Activated CD8-positive, alpha-beta T cell treated with anti-CD3 and anti-CD28 coated beads, Interleukin-2, amount 10 ng/mL, durations not matched to agents 7 days and 5 days (primary cell): Measurements from ENCODE around the gene ADGRL3. TPM values are rescaled to one million over a fixed set of nuclear protein-coding genes. Genes with fewer than 3 reads are reported as not detected.

Experiments used
- ATAC-seq: fragments of 150-1000 bp; cut with Tn5 transposase; one replicate; pipeline ENCODE4 v1.10.0; 2021; ENCODE audit warnings: moderate library complexity
- CTCF ChIA-PET: fragments of 350-600 bp; sonication (Branson Sonifier 250); formaldehyde crosslinking; loops from one replicate; lab custom pipeline; 2021; ENCODE audit warnings: antibody characterized with exemption; lab: Charles Lee
- POLR2A ChIA-PET: fragments of 350-600 bp; sonication (Branson Sonifier 250); formaldehyde crosslinking; loops from one replicate; lab custom pipeline; 2021; ENCODE audit warnings: antibody characterized with exemption; lab: Charles Lee
- DNase-seq: peaks from one replicate; pipeline ENCODE4 v3.0.0-alpha.2; 2020
- H3K27ac Mint-ChIP-seq: one replicate; pipeline ENCODE4 v1.8.0; 2021; ENCODE audit warnings: mild to moderate bottlenecking, mixed read lengths
- H3K27me3 Mint-ChIP-seq: one replicate; pipeline ENCODE4 v1.8.0; 2021; ENCODE audit warnings: low read depth, mixed read lengths
- H3K36me3 Mint-ChIP-seq: one replicate; pipeline ENCODE4 v1.8.0; 2021; ENCODE audit warnings: low read depth, mixed read lengths
- H3K4me1 Mint-ChIP-seq: one replicate; pipeline ENCODE4 v1.8.0; 2021; ENCODE audit warnings: low read depth, mixed read lengths
- H3K4me3 Mint-ChIP-seq: one replicate; pipeline ENCODE4 v1.8.0; 2021; ENCODE audit warnings: mild to moderate bottlenecking, mixed read lengths
- H3K9me3 Mint-ChIP-seq: one replicate; pipeline ENCODE4 v1.8.0; 2022; ENCODE audit warnings: mixed read lengths; ENCODE audit not compliant: insufficient read depth
- total RNA-seq, 2 experiments: library from RNA; stranded (reverse); gene quantifications; one replicate each; pipeline ENCODE4 v1.2.3, GENCODE V29; 2021

ADGRL3 gene
- total RNA-seq, 2 experiments from 2014 or later = not detected

DNA sequence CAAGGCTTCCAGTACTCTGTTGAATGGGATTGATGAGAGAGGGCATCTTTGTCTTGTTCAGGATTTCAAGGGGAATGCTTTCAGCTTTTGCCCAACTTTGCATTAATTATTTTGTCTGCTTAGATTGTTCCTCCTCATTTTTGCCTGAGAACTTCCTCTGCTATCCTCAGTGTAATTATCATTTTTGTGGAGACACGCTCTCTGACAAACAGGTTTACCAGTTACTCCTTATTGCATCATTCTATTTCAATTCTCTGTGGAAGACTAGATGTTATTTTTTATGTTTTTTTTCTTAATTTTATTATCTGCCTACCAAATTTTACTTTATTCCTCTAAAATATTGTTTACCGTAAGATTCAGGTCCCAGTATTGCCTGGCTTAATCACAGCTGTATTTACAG, 349.2 kb downstream of the ADGRL3 start:
- Mint-ChIP-seq H3K9me3 (no peaks in the 10 kb centered on the region), H3K4me1 (no peaks in the 10 kb centered on the region), H3K27me3 (no peaks in the 10 kb centered on the region), H3K27ac (no peak overlapping the region), H3K36me3 (no peaks in the 10 kb centered on the region), H3K4me3 (no peak overlapping the region)
- ChIA-PET CTCF (no interaction called here), POLR2A (no interaction called here)
- no peak for ATAC-seq
- DNase-seq = no peak

GRCh38 chr4:61553557-61554125, 353.5 kb downstream of the ADGRL3 start:
- ATAC-seq = no peak
- no peaks in the 10 kb centered on the region for H3K9me3 Mint-ChIP-seq

GRCh38 chr4:61555789-61556188, 355.7 kb downstream of the ADGRL3 start:
- CTCF ChIA-PET = no interaction called here
- no peak overlapping the region for H3K27ac Mint-ChIP-seq
- no peaks in the 10 kb centered on the region for H3K27me3 Mint-ChIP-seq
- no peak for ATAC-seq
- POLR2A ChIA-PET = no interaction called here
- H3K36me3 Mint-ChIP-seq = no peaks in the 10 kb centered on the region
- no peak for DNase-seq
- H3K9me3 Mint-ChIP-seq = no peaks in the 10 kb centered on the region
- H3K4me1 Mint-ChIP-seq = no peaks in the 10 kb centered on the region
- no peak overlapping the region for H3K4me3 Mint-ChIP-seq

More at GRCh38 chr4:61553557-61554125, 353.5 kb downstream of the ADGRL3 start:
- Mint-ChIP-seq H3K4me1 (no peaks in the 10 kb centered on the region), H3K27ac (no peak overlapping the region), H3K27me3 (no peaks in the 10 kb centered on the region), H3K36me3 (no peaks in the 10 kb centered on the region), H3K4me3 (no peak overlapping the region)
- ChIA-PET CTCF (no interaction called here), POLR2A (interaction anchor here (0.6 kb wide), 1 partner anchor 47 kb away, joined by 3 read pairs; no protein-coding TSS in a partner anchor)
- no peak for DNase-seq

DNA sequence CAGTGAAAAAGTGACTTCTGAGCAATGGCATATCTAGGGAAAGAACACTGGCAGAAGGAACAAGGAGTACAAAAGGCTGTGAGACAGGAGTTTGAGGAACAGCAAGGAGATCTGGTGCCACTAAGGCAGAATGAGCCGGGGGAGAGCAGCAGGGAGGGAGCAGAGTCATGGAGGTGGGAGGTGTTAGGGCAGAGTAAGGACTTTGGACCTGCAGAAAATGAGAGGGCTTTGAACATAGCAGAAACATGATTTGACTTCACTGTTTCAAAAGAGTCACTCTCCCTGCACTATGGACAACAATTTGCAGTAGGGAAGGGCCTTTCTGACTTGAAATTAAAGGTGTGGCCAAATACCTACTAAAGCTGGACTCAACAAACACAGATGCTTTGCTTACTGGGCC, 356.2 kb downstream of the ADGRL3 start:
- Mint-ChIP-seq H3K27me3 (no peaks in the 10 kb centered on the region), H3K9me3 (no peaks in the 10 kb centered on the region), H3K27ac (no peak overlapping the region), H3K4me3 (no peak overlapping the region), H3K4me1 (no peaks in the 10 kb centered on the region), H3K36me3 (no peaks in the 10 kb centered on the region)
- ChIA-PET POLR2A (no interaction called here), CTCF (no interaction called here)
- no peak for DNase-seq
- no peak for ATAC-seq

- no peaks in the 10 kb centered on the region for H3K4me1 Mint-ChIP-seq
- H3K27ac Mint-ChIP-seq = no peak overlapping the region
- no peaks in the 10 kb centered on the region for H3K36me3 Mint-ChIP-seq
- DNase-seq = no peak
- POLR2A ChIA-PET = no interaction called here
- H3K4me3 Mint-ChIP-seq = no peak overlapping the region
- H3K27me3 Mint-ChIP-seq = no peaks in the 10 kb centered on the region
- no peak for ATAC-seq
- H3K9me3 Mint-ChIP-seq = no peaks in the 10 kb centered on the region
- CTCF ChIA-PET = no interaction called here
Measured at GRCh38 chr4:61559396-61559795, 359.3 kb downstream of the ADGRL3 start.

GRCh38 chr4:61561028-61561427, 360.9 kb downstream of the ADGRL3 start:
- CTCF ChIA-PET = no interaction called here
- ATAC-seq = no peak
- POLR2A ChIA-PET = no interaction called here
- Mint-ChIP-seq H3K27ac (no peak overlapping the region), H3K4me1 (no peaks in the 10 kb centered on the region), H3K4me3 (no peak overlapping the region), H3K27me3 (no peaks in the 10 kb centered on the region), H3K36me3 (no peaks in the 10 kb centered on the region), H3K9me3 (peaks cover 5% of the 10 kb centered on the region)
- no peak for DNase-seq

DNA sequence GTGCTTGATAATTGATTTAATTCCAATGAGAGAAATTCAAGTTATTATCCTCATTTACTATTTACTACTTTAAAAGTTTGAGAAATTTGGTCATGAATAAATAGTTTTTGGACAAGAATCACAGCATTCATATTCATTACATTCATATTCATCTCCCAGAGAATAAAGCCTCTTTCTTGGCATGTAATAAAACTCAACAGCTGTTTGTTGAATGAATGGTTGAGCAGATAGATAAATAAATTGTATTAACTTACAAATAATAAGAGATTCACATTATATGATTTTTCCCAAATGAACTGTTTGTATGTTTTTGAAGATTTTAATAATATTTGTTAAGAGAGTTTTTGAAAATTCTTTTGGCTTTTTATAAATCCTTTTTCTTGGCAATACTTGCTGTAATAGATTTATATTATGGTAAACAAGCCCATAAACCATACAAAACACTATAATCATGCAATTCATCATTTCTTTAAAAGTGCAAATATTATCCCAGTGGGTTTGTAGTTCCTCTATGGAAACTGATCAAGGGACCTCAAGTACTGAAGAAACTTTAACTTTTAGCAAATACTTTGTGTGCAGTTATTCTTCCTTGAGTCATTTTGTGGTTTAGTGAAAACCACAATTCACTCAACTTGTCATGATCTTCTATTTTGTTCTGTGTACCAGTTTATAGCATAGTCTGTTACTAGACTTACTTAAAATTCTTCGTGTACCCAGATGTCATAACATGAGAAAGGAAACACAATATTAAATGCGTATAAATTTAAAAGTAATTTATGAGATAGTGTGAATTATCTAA, 371.8 kb downstream of the ADGRL3 start:
- H3K36me3 Mint-ChIP-seq = no peaks in the 10 kb centered on the region
- no peak overlapping the region for H3K4me3 Mint-ChIP-seq
- H3K27me3 Mint-ChIP-seq = no peaks in the 10 kb centered on the region
- ATAC-seq = no peak
- ChIA-PET POLR2A (no interaction called here), CTCF (no interaction called here)
- no peak overlapping the region for H3K27ac Mint-ChIP-seq
- H3K9me3 Mint-ChIP-seq = peaks cover 4% of the 10 kb centered on the region
- no peak for DNase-seq
- H3K4me1 Mint-ChIP-seq = no peaks in the 10 kb centered on the region

DNA sequence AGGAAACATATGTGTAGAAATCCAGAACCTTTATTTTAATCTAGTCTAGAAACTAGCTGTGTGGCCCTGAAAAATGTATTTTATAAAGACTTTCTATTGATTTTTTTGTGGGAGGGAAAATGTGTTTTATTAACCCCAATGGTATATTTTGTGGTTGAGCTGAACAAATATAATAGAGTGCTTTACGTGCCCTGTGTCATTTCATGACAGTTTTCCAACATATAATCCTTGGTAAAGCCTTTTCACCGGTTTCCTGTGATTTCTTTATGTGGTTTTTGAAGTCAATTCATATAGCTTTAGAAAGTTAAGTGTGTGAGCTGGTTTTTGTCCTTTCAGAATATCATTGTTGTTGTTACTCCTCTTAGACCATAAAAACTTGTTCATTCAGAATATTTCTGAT, 375.7 kb downstream of the ADGRL3 start:
- Mint-ChIP-seq H3K27me3 (no peaks in the 10 kb centered on the region), H3K9me3 (no peaks in the 10 kb centered on the region), H3K36me3 (no peaks in the 10 kb centered on the region), H3K4me3 (no peak overlapping the region), H3K27ac (no peak overlapping the region), H3K4me1 (no peaks in the 10 kb centered on the region)
- CTCF ChIA-PET = no interaction called here
- DNase-seq (no peak), ATAC-seq (no peak)
- POLR2A ChIA-PET = no interaction called here

DNA sequence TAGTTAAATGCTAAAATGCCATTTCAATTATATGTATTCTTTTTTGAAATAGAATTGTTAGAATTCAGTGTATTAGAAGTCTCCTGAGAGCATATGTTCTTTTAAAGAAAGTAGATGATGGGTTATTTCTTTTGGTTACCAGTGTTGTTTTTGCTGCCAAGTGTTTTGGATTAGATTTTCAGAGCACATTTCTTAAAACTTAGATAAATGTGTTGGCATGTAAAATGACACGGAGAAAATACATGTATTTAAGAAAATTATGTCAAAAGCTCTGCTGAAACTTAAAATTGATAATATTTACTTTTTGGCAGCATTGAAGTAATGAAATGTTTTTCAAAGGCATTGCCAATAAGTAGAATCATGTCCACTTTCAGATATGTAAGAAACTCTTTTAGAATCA, 379.7 kb downstream of the ADGRL3 start:
- Mint-ChIP-seq H3K36me3 (no peaks in the 10 kb centered on the region), H3K4me1 (no peaks in the 10 kb centered on the region), H3K27ac (no peak overlapping the region), H3K27me3 (no peaks in the 10 kb centered on the region), H3K9me3 (no peaks in the 10 kb centered on the region), H3K4me3 (no peak overlapping the region)
- CTCF ChIA-PET = no interaction called here
- ATAC-seq = no peak
- POLR2A ChIA-PET = no interaction called here
- no peak for DNase-seq

- POLR2A ChIA-PET = no interaction called here
- no peaks in the 10 kb centered on the region for H3K9me3 Mint-ChIP-seq
- no peak overlapping the region for H3K27ac Mint-ChIP-seq
- no peak for DNase-seq
- H3K27me3 Mint-ChIP-seq = no peaks in the 10 kb centered on the region
- CTCF ChIA-PET = no interaction called here
- H3K36me3 Mint-ChIP-seq = no peaks in the 10 kb centered on the region
- H3K4me3 Mint-ChIP-seq = no peak overlapping the region
- ATAC-seq = no peak
- no peaks in the 10 kb centered on the region for H3K4me1 Mint-ChIP-seq
Measured at GRCh38 chr4:61580721-61581377, 380.7 kb downstream of the ADGRL3 start.

DNA sequence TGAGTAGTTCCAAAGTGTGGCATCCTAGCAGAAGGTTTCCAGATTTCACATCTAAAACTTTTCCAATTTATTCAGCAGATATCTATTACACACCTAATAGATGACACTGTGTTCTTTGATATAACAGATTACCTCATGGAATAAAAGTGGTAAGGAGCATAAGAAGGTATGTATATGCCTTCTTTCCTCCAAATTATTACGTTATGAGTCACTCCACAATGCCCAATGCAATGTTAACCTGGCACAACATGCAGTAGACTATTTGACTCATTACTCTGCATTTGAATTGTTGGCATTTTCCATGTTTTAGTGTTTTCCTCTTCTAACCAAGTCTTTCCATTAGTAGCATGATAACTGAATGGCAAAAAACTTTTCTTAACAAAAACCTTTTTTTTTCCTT, 383.6 kb downstream of the ADGRL3 start:
- H3K27me3 Mint-ChIP-seq = no peaks in the 10 kb centered on the region
- H3K4me3 Mint-ChIP-seq = no peak overlapping the region
- no peaks in the 10 kb centered on the region for H3K4me1 Mint-ChIP-seq
- DNase-seq (no peak), ATAC-seq (no peak)
- H3K9me3 Mint-ChIP-seq = no peaks in the 10 kb centered on the region
- POLR2A ChIA-PET = no interaction called here
- H3K36me3 Mint-ChIP-seq = no peaks in the 10 kb centered on the region
- H3K27ac Mint-ChIP-seq = no peak overlapping the region
- CTCF ChIA-PET = no interaction called here

GRCh38 chr4:61588621-61589402, 388.7 kb downstream of the ADGRL3 start:
- no peak overlapping the region for H3K4me3 Mint-ChIP-seq
- POLR2A ChIA-PET = no interaction called here
- DNase-seq (no peak), ATAC-seq (no peak)
- peaks cover 2% of the 10 kb centered on the region for H3K9me3 Mint-ChIP-seq
- CTCF ChIA-PET = no interaction called here
- no peaks in the 10 kb centered on the region for H3K27me3 Mint-ChIP-seq
- no peaks in the 10 kb centered on the region for H3K36me3 Mint-ChIP-seq
- no peaks in the 10 kb centered on the region for H3K4me1 Mint-ChIP-seq
- no peak overlapping the region for H3K27ac Mint-ChIP-seq
